Astrocyte (in vitro differentiated cells and primary cell): ENCODE measurements around the gene RAD51B. TPM values are rescaled to one million over a fixed set of nuclear protein-coding genes. Genes with fewer than 3 reads are reported as not detected.

Experiments used
- DNase-seq: peaks from one replicate; pipeline ENCODE4 v3.0.0-alpha.2; 2010; ENCODE audit warnings: low read depth
- FAIRE-seq: peaks from 2 replicates; lab custom pipeline; 2011; peaks lifted over from hg19 to GRCh38; lab: Jason Lieb, UNC
- H2AFZ ChIP-seq: 2 replicates; pipeline ENCODE4 v1.6.0; 2012; ENCODE audit warnings: low read depth, low read length, inconsistent platforms
- H3K27ac ChIP-seq: 2 replicates; pipeline ENCODE4 v1.5.1; 2011; ENCODE audit warnings: low read depth, low read length, inconsistent platforms
- H3K27me3 ChIP-seq: 2 replicates; pipeline ENCODE4 v1.6.0; 2011; ENCODE audit warnings: low read length, inconsistent platforms; ENCODE audit not compliant: insufficient read depth
- H3K36me3 ChIP-seq: 2 replicates; pipeline ENCODE4 v1.5.1; 2011; ENCODE audit warnings: low read length, inconsistent platforms; ENCODE audit not compliant: insufficient read depth
- H3K4me1 ChIP-seq: 2 replicates; pipeline ENCODE4 v1.5.1; 2011; ENCODE audit warnings: low read length, inconsistent platforms; ENCODE audit not compliant: insufficient read depth
- H3K4me2 ChIP-seq: 2 replicates; pipeline ENCODE4 v1.6.0; 2012; ENCODE audit warnings: low read length, inconsistent platforms
- H3K4me3 ChIP-seq: 2 replicates; pipeline ENCODE4 v1.5.1; 2011; ENCODE audit warnings: low read depth, mild to moderate bottlenecking, low read length, inconsistent platforms; ENCODE audit not compliant: insufficient read depth
- H3K79me2 ChIP-seq: 2 replicates; pipeline ENCODE4 v1.6.0; 2012; ENCODE audit warnings: mild to moderate bottlenecking, low read length, inconsistent platforms; ENCODE audit not compliant: insufficient read depth
- H3K9ac ChIP-seq: 2 replicates; pipeline ENCODE4 v1.6.0; 2012; ENCODE audit warnings: mild to moderate bottlenecking, low read length, inconsistent platforms
- H3K9me3 ChIP-seq: 2 replicates; pipeline ENCODE4 v1.5.1; 2012; ENCODE audit warnings: low read depth, mild to moderate bottlenecking, low read length, inconsistent platforms; ENCODE audit not compliant: insufficient read depth
- H4K20me1 ChIP-seq: 2 replicates; pipeline ENCODE4 v1.6.0; 2012; ENCODE audit warnings: low read length, inconsistent platforms; ENCODE audit not compliant: insufficient read depth
- H3K27ac Mint-ChIP-seq: one replicate; pipeline ENCODE4 v1.8.0; 2021; ENCODE audit warnings: mild to moderate bottlenecking, mixed read lengths; ENCODE audit not compliant: unreplicated experiment
- H3K27me3 Mint-ChIP-seq: one replicate; pipeline ENCODE4 v1.8.0; 2021; ENCODE audit warnings: low read depth, mixed read lengths; ENCODE audit not compliant: unreplicated experiment
- H3K36me3 Mint-ChIP-seq: one replicate; pipeline ENCODE4 v1.8.0; 2021; ENCODE audit warnings: low read depth, mixed read lengths; ENCODE audit not compliant: unreplicated experiment
- H3K4me1 Mint-ChIP-seq: one replicate; pipeline ENCODE4 v1.8.0; 2021; ENCODE audit warnings: low read depth, mixed read lengths; ENCODE audit not compliant: unreplicated experiment
- H3K4me3 Mint-ChIP-seq: one replicate; pipeline ENCODE4 v1.8.0; 2021; ENCODE audit warnings: mild to moderate bottlenecking, moderate library complexity, mixed read lengths; ENCODE audit not compliant: unreplicated experiment
- H3K9me3 Mint-ChIP-seq: one replicate; pipeline ENCODE4 v1.8.0; 2021; ENCODE audit warnings: mild to moderate bottlenecking, mixed read lengths; ENCODE audit not compliant: unreplicated experiment
- EZH2 ChIP-seq: IDR thresholded peaks from 2 replicates; pipeline ENCODE4 v1.6.1; 2012; ENCODE audit warnings: mild to moderate bottlenecking, low read length, inconsistent platforms; ENCODE audit not compliant: insufficient read depth
- total RNA-seq: library from RNA; stranded (reverse); gene quantifications from 2 replicates; pipeline ENCODE4 v1.2.1, GENCODE V29; 2021
- TF ChIP-seq, protein P1 (sequence below): IDR thresholded peaks from 2 replicates; pipeline ENCODE4 v1.5.1; 2011; ENCODE audit warnings: low read depth, mild to moderate bottlenecking, inconsistent platforms, low read length, moderate library complexity; ENCODE audit not compliant: insufficient read depth

RAD51B gene
- total RNA-seq, 1 donor from 2014 or later: 10.8 TPM

GRCh38 chr14:68343534-68344118 is 524.0 kb downstream of the RAD51B start:
- peaks cover 3% of the 10 kb centered on the region for H3K9me3 Mint-ChIP-seq
- H3K27ac Mint-ChIP-seq: no peak overlapping the region
- no peak overlapping the region for H3K4me3 Mint-ChIP-seq
- Histone ChIP-seq H3K36me3 (no peaks in the 10 kb centered on the region), H3K9me3 (no peaks in the 10 kb centered on the region), H3K27ac (no peak overlapping the region), H3K27me3 (no peaks in the 10 kb centered on the region), H3K4me3 (no peak overlapping the region), H2AFZ (no peak overlapping the region), H3K4me1 (no peaks in the 10 kb centered on the region), H3K79me2 (no peaks in the 10 kb centered on the region), H4K20me1 (no peaks in the 10 kb centered on the region), H3K4me2 (no peak overlapping the region), H3K9ac (no peak overlapping the region)
- H3K4me1 Mint-ChIP-seq: no peaks in the 10 kb centered on the region
- H3K36me3 Mint-ChIP-seq: peaks cover 2% of the 10 kb centered on the region
- DNase-seq (no peak), FAIRE-seq (no peak)
- TF ChIP-seq EZH2: no peak
- TF ChIP-seq, protein P1, sequence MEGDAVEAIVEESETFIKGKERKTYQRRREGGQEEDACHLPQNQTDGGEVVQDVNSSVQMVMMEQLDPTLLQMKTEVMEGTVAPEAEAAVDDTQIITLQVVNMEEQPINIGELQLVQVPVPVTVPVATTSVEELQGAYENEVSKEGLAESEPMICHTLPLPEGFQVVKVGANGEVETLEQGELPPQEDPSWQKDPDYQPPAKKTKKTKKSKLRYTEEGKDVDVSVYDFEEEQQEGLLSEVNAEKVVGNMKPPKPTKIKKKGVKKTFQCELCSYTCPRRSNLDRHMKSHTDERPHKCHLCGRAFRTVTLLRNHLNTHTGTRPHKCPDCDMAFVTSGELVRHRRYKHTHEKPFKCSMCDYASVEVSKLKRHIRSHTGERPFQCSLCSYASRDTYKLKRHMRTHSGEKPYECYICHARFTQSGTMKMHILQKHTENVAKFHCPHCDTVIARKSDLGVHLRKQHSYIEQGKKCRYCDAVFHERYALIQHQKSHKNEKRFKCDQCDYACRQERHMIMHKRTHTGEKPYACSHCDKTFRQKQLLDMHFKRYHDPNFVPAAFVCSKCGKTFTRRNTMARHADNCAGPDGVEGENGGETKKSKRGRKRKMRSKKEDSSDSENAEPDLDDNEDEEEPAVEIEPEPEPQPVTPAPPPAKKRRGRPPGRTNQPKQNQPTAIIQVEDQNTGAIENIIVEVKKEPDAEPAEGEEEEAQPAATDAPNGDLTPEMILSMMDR: no peak
- no peaks in the 10 kb centered on the region for H3K27me3 Mint-ChIP-seq

GRCh38 chr14:68345738-68346137 is 526.2 kb downstream of the RAD51B start:
- no peaks in the 10 kb centered on the region for H4K20me1 ChIP-seq
- no peaks in the 10 kb centered on the region for H3K27me3 ChIP-seq
- FAIRE-seq: no peak
- peaks cover 2% of the 10 kb centered on the region for H3K36me3 Mint-ChIP-seq
- H3K9me3 Mint-ChIP-seq: peaks cover 3% of the 10 kb centered on the region
- TF ChIP-seq EZH2: no peak
- TF ChIP-seq, protein P1: no peak
- H3K4me3 ChIP-seq: no peak overlapping the region
- DNase-seq: peak; percentile 8
- H3K36me3 ChIP-seq: no peaks in the 10 kb centered on the region
- no peaks in the 10 kb centered on the region for H3K27me3 Mint-ChIP-seq
- no peaks in the 10 kb centered on the region for H3K4me1 Mint-ChIP-seq
- no peaks in the 10 kb centered on the region for H3K9me3 ChIP-seq
- H3K27ac Mint-ChIP-seq: no peak overlapping the region
- no peaks in the 10 kb centered on the region for H3K4me1 ChIP-seq
- H3K79me2 ChIP-seq: no peaks in the 10 kb centered on the region
- H3K9ac ChIP-seq: no peak overlapping the region
- H3K4me2 ChIP-seq: no peak overlapping the region
- no peak overlapping the region for H3K27ac ChIP-seq
- no peak overlapping the region for H3K4me3 Mint-ChIP-seq
- H2AFZ ChIP-seq: no peak overlapping the region

DNA sequence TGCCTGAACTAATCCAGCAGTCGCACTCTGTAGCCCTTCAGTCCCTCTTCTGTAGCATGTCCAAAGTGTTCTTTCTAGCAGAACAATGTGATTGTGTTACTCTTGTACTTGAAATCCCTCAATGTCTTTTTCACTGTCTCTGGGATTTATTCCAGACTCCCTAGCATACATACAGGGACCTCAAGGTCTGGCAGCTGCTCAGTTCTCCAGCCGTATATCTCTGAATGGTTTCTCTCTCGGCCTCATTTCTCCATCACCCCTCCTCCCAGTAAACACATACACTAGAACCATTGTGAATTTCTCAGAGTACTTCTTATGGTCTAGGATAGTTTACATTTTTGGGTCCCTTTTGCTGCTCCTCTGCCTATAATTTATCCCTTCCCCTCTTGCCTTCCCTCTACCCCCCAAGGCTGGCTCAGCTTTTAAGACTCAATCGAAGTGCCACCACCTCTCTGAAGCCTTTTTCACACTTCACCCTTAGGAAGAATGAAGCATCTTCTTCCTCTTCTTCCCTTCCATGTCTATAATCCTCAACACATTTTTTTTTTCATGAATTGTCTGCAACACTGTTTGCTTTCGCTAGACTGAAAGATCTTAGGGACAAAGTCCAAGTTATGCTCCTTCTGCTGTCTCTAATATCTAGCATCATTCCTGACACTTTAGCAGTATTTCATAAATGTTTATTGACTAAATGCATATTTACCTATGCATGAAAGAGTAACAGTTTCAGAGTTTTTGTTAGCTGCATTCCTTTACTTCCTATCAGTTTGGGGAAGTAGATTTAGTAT is 527.2 kb downstream of the RAD51B start:
- H3K4me1 ChIP-seq: no peaks in the 10 kb centered on the region
- H3K4me3 ChIP-seq: no peak overlapping the region
- TF ChIP-seq, protein P1: no peak
- no peak for TF ChIP-seq EZH2
- H3K79me2 ChIP-seq: no peaks in the 10 kb centered on the region
- H3K27ac ChIP-seq: no peak overlapping the region
- Mint-ChIP-seq H3K36me3 (peaks cover 2% of the 10 kb centered on the region), H3K27ac (peak overlapping the region; percentile 88), H3K9me3 (peaks cover 3% of the 10 kb centered on the region), H3K4me1 (no peaks in the 10 kb centered on the region), H3K4me3 (no peak overlapping the region), H3K27me3 (no peaks in the 10 kb centered on the region)
- no peaks in the 10 kb centered on the region for H3K27me3 ChIP-seq
- H3K36me3 ChIP-seq: no peaks in the 10 kb centered on the region
- H3K4me2 ChIP-seq: no peak overlapping the region
- DNase-seq: no peak
- no peaks in the 10 kb centered on the region for H4K20me1 ChIP-seq
- peak; percentile 45 for FAIRE-seq
- no peaks in the 10 kb centered on the region for H3K9me3 ChIP-seq
- no peak overlapping the region for H2AFZ ChIP-seq
- no peak overlapping the region for H3K9ac ChIP-seq
